Gastrocnemius medialis (tissue), 4 donors: ENCODE results near the gene XPNPEP3.

Source experiments
- CTCF ChIP-seq, 5 experiments: fragments of 450-650 bp in 3 of 5; fragments of 200-600 bp in 2 of 5; sonication (generic) in 2 of 5; IDR thresholded peaks in 4 of 5; conservative IDR thresholded peaks in 1 of 5; 1 replicate in 4 of 5; 2 replicates in 1 of 5; pipeline ENCODE4 v1.5.1; 2016 to 2019; ENCODE audit warnings: antibody characterized with exemption in 5 of 5, mild to moderate bottlenecking in 3 of 5, moderate library complexity in 3 of 5
- POLR2A ChIP-seq, 2 donors: fragments of 450-650 bp; IDR thresholded peaks; one replicate each; pipeline ENCODE4 v1.6.1; 2017; ENCODE audit warnings: antibody characterized with exemption in 2 of 2, mild to moderate bottlenecking in 2 of 2, moderate library complexity in 2 of 2

- no peak for TF ChIP-seq POLR2A (IDR thresholded peaks at IDR 0.05)
- no peak for TF ChIP-seq CTCF (IDR thresholded peaks at IDR 0.05 in 4 of 5, conservative IDR thresholded peaks at IDR 0.05 in 1 of 5)
Measured at GRCh38 chr22:40908895-40909294, 51.9 kb downstream of the XPNPEP3 start.
